Stomach (tissue), 4 donors: ENCODE results near the gene TSHZ2.

Source experiments
- EP300 ChIP-seq: sonication (generic); formaldehyde crosslinking; IDR thresholded peaks from one replicate; pipeline ENCODE4 v1.6.1; 2017; ENCODE audit warnings: antibody characterized with exemption
- POLR2A ChIP-seq, 4 donors: fragments of 450-650 bp; IDR thresholded peaks; one replicate each; pipeline ENCODE4 v1.6.1; 2016; ENCODE audit warnings: antibody characterized with exemption in 4 of 4, control low read depth in 2 of 4, mild to moderate bottlenecking in 1 of 4, moderate library complexity in 1 of 4
- POLR2AphosphoS5 ChIP-seq, 3 donors: sonication (generic); formaldehyde crosslinking; IDR thresholded peaks; one replicate each; pipeline ENCODE4 v1.6.1; 2016; ENCODE audit warnings: antibody characterized with exemption in 3 of 3
- TF ChIP-seq, protein P1 (sequence below), 7 experiments: fragments of 450-650 bp in 4 of 7; fragments of 200-600 bp in 3 of 7; sonication (generic) in 3 of 7; IDR thresholded peaks; one replicate each; pipeline ENCODE4 v1.5.1; 2016 to 2019; ENCODE audit warnings: antibody characterized with exemption in 7 of 7, control low read depth in 2 of 7, mild to moderate bottlenecking in 1 of 7

DNA sequence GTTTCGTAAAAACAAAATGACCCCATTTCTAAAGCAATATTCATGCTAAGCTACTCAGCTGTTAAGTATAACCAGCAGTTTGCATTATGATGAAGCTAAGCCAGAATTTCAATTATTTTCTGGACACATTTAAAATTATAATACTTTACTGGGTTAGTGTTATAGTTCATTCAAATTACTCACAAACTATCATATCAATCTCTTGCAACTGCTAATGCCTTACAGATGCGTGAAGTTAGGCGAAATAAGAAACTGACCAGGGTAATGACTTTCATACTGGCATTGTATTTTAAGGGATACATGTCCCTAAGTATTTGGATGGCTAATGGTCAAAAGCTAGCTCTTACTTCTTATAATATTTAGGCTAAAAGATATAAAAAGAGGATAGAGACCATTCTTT is 249.6 kb downstream of the TSHZ2 start:
- TF ChIP-seq POLR2AphosphoS5 (IDR thresholded peaks at IDR 0.05) (no peak), POLR2A (IDR thresholded peaks at IDR 0.05) (no peak), EP300 (no peak)
- TF ChIP-seq, protein P1, sequence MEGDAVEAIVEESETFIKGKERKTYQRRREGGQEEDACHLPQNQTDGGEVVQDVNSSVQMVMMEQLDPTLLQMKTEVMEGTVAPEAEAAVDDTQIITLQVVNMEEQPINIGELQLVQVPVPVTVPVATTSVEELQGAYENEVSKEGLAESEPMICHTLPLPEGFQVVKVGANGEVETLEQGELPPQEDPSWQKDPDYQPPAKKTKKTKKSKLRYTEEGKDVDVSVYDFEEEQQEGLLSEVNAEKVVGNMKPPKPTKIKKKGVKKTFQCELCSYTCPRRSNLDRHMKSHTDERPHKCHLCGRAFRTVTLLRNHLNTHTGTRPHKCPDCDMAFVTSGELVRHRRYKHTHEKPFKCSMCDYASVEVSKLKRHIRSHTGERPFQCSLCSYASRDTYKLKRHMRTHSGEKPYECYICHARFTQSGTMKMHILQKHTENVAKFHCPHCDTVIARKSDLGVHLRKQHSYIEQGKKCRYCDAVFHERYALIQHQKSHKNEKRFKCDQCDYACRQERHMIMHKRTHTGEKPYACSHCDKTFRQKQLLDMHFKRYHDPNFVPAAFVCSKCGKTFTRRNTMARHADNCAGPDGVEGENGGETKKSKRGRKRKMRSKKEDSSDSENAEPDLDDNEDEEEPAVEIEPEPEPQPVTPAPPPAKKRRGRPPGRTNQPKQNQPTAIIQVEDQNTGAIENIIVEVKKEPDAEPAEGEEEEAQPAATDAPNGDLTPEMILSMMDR (IDR thresholded peaks at IDR 0.05) = no peak
